AG04449 (cell line): Measurements from ENCODE around the gene KRTAP10-8.

ENCODE experiments used
- CTCF ChIA-PET: fragments of 350-600 bp; formaldehyde crosslinking; extraction: SDS; loops from one replicate; lab custom pipeline; 2021; ENCODE audit warnings: antibody characterized with exemption; lab: Yijun Ruan, JAX
- POLR2A ChIA-PET: fragments of 400-600, 350-600 bp; formaldehyde crosslinking; extraction: SDS; loops from one replicate; lab custom pipeline; 2020; ENCODE audit warnings: antibody characterized with exemption, inconsistent platforms; lab: Yijun Ruan, JAX
- DNase-seq: peaks from one replicate; pipeline ENCODE4 v3.0.0-alpha.2; 2010; ENCODE audit warnings: low read depth, low spot score
- H3K4me3 ChIP-seq: 2 replicates; pipeline ENCODE4 v1.5.1; 2011; ENCODE audit warnings: low read depth, mild to moderate bottlenecking, control low read depth, low read length
- CTCF ChIP-seq: IDR thresholded peaks from one replicate; pipeline ENCODE4 v1.5.1; 2011; ENCODE audit warnings: mild to moderate bottlenecking, moderate library complexity, low read length, control low read depth, inconsistent platforms; ENCODE audit not compliant: insufficient read depth; ENCODE audit errors: missing control alignments

KRTAP10-8 gene

GRCh38 chr21:44612669-44613229 is 870 bp downstream of the KRTAP10-8 start:
- ChIA-PET POLR2A (no interaction called here), CTCF (no interaction called here)
- no peak for DNase-seq
- no peak overlapping the region for H3K4me3 ChIP-seq
- TF ChIP-seq CTCF = no peak

GRCh38 chr21:44613386-44614155 is 1.7 kb downstream of the KRTAP10-8 start:
- ChIA-PET POLR2A (no interaction called here), CTCF (no interaction called here)
- no peak for DNase-seq
- no peak overlapping the region for H3K4me3 ChIP-seq
- no peak for TF ChIP-seq CTCF

- no peak for DNase-seq
- TF ChIP-seq CTCF = no peak
- no peak overlapping the region for H3K4me3 ChIP-seq
- ChIA-PET POLR2A (no interaction called here), CTCF (interaction anchor here (1.3 kb wide), 1 partner anchor 179 kb away, joined by 3 read pairs; no protein-coding TSS in a partner anchor)
Measured at GRCh38 chr21:44614161-44614631, 2.3 kb downstream of the KRTAP10-8 start.

GRCh38 chr21:44614961-44615391 is 3.1 kb downstream of the KRTAP10-8 start:
- ChIA-PET POLR2A (no interaction called here), CTCF (interaction anchor here (1.3 kb wide), 1 partner anchor 178 kb away, joined by 3 read pairs; no protein-coding TSS in a partner anchor)
- no peak overlapping the region for H3K4me3 ChIP-seq
- no peak for TF ChIP-seq CTCF
- no peak for DNase-seq

- POLR2A ChIA-PET = no interaction called here
Measured at GRCh38 chr21:44615466-44615865, 3.6 kb downstream of the KRTAP10-8 start.

More at GRCh38 chr21:44615466-44615865, 3.6 kb downstream of the KRTAP10-8 start:
- DNase-seq = no peak
- CTCF ChIA-PET = interaction anchor here (1.3 kb wide), 1 partner anchor 178 kb away, joined by 3 read pairs; no protein-coding TSS in a partner anchor
- no peak overlapping the region for H3K4me3 ChIP-seq
- TF ChIP-seq CTCF = no peak
